HUDEP-2 (cell line): ENCODE data around the gene DCN.
"Not testable (repeated sequence)": the region's sequence is repeated elsewhere in the genome, so short reads cannot be mapped to it uniquely, and the experiment has no call there.

Experiments used
- DNase-seq, 76 experiments: peaks; one replicate each; lab custom pipeline; 2025; ENCODE audit not compliant: unreplicated experiment in 76 of 76; lab: John Stamatoyannopoulos, UW

DCN gene, protein sequence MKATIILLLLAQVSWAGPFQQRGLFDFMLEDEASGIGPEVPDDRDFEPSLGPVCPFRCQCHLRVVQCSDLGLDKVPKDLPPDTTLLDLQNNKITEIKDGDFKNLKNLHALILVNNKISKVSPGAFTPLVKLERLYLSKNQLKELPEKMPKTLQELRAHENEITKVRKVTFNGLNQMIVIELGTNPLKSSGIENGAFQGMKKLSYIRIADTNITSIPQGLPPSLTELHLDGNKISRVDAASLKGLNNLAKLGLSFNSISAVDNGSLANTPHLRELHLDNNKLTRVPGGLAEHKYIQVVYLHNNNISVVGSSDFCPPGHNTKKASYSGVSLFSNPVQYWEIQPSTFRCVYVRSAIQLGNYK

DNA sequence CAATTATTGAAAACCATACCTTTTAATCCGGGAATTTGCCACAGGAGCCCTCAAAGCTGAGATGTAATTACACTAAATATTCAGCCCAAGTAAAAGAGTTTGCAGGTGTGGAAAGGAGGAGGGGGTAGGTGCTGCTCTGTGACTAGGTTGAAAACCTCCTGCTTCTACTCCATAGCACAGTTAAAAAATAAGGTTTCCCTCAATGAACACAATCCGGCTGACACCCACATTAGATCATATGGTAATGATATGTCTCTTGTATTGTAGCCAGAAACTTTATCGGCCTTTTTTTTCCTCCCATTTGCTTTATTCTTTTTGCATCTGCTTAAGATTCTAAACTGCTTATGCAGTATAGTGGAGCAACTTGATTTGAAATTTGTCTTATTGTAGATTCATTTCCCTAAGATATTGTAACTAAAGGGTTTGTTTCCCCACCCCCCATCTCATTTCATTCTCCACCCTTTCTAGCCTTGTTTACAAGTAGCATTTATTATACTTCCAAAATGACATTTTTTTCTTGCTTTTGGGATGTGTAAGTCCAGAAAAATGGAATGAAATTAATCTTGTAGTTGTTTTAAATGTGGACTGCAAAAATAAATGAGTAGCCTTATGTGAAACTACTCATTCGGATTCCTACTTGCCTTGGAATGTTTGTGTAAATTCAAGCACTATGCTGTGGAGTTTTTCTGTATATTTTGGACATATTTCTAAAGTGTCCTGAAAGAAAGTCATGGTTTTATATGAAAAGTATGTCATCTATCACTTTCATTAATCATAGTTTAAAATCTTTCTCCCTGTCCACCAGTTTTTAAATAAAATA lies at the start of gene DCN:
TSS of gene DCN (minus strand) at position 182 of the 820 bp plus-strand sequence. CDS start 4,265 bp downstream, outside the sequence.
- no peak for DNase-seq

DNA sequence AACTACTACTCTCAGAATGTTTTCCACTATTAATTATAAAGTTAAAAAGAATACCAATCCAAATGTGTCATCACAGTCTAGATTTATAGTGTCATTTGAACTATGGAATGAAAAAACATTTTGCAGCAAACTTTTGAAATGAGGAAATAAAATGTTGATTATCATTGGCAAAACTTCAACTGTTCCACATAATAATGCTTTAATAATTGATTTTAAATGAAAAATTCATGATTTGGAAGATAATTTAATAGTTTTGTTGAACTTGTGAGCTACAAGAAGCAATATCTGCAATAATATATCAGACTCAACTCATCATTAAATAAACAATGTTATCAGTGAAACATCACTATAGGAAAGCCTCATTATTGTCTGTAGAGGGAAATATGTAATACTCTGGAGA lies 48.2 kb upstream of the DCN start:
- DNase-seq = no peak

DNA sequence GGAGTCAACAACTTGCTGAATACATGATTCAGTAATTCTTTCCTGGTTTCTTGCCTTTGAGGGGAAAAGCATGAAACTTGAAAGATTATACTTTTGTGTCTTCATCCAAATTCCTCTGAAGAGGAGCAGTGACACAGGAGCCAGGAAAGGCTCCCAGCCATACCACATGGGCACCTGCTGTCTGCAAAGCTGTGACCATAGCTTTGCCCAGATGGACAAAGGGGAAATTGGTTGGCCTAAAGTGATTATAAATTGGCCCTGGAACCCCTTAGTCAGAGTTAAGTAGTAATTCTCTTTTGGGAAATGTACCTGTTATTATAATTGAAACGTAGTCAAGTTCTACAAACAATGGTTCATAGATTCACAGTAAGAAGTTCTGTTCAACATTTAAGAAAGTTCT lies 44.3 kb upstream of the DCN start:
- DNase-seq = no peak

GRCh38 chr12:91225316-91225715 lies 42.7 kb upstream of the DCN start:
- DNase-seq = no peak

DNA sequence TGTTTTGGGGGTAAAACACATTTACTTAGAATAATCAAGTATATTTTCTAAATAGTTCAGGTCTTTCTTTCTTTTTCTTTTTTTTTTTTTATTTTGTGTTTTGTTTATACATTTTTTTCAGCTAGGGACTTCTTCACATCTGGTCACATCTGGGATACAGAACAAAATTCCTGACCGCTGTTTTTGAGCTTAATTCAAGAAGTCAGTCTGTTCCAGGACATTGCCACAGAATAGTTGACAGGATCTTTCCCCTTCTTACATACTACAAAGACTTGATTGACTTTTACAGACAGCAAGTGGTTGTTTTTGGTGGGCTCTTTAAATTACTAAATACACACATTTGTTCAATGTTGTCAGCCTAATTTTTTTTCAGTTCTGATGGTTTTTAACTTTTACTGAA lies 41.8 kb upstream of the DCN start:
- no peak for DNase-seq

DNA sequence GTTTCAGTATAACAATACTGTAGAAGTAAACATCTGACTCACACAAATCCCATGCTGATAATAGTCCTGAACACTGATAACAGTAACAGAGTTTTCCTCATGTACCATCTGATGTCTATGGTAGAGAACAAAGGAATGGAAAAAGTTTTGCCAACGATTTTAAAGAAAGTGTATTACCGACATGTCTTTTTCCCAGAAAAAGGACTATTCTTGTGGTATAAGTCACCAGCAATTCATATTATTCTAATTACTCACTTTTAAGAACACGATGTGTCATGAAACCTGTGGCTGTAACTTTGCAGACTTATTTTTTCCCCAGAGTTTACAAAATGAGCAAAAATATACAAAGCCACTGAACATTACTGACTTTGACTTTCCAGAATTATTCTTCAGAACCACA lies 40.1 kb upstream of the DCN start:
- no peak for DNase-seq

GRCh38 chr12:91219919-91220318 lies 37.3 kb upstream of the DCN start:
- DNase-seq = no peak

DNA sequence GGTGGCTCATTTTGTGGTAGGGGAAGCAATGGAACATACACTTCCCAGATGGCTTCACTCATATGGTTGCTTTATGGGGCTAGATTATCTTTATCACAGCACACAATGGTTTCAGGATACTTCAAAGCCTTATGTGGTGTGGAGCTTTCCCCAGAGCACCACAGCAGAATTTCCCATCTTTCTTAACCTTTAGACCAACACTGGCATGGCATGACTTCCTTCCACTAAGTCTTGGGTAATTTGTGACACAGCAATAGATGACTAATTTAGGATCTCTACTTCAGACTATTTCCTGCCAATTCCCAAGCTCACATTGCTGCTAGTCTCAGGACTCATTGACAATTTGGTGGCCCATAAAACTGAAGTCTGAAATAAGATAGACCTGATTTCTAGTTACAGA lies 36.9 kb upstream of the DCN start:
- no peak for DNase-seq

- DNase-seq = no peak
These were observed 34.3 kb upstream of the DCN start for GRCh38 chr12:91216871-91217270.

DNA sequence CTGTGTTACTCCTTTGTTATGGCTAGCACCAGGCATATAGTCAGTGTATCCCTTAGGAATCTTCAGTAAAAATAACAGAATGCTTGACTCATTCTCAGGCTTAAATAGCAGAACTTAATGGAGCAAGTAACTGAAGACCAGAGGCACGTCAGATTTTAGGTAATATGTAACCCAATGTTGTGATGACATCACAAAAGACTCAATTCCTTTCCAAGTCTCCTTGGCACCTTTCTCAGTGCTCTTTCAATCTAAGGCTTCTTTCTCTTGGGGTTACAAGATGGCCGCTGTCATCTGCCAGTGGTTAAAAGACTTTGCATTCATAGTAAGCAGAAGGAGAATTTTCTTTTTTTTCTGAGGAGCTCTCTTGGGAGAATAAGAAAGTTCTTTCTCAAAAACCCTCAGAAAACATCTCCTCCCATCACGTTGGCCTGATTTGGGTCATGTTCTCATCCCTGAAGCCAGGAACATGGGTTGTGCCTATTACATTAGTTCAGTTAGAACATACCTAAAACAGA lies 33.4 kb upstream of the DCN start:
- DNase-seq = no peak

DNA sequence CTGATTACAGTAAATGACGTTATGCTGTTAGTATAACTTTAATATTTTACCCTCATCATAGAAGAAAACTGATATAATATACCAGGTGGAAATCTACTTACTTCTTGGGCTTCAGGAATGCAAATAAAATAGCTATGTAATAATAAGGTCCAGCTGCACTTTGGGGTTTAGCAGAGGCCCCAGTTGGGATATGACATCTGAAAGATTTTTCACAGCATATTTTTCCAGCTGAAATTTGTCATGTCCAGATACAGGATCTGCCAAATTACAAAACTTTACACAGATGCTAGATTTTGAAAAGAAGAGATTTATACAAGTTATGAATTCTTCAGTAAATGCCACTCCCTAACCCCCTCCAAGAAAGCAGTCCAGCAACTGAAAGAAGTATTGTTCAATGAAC lies 29.2 kb upstream of the DCN start:
- no peak for DNase-seq

GRCh38 chr12:91210618-91211017 lies 28.0 kb upstream of the DCN start:
- no peak for DNase-seq

- DNase-seq = no peak
These were observed 27.5 kb upstream of the DCN start for GRCh38 chr12:91210144-91210543.

- not testable (repeated sequence) for DNase-seq
These were observed 24.7 kb upstream of the DCN start for GRCh38 chr12:91207301-91207700.

- DNase-seq = no peak
These were observed 23.2 kb upstream of the DCN start for GRCh38 chr12:91205811-91206210.

DNA sequence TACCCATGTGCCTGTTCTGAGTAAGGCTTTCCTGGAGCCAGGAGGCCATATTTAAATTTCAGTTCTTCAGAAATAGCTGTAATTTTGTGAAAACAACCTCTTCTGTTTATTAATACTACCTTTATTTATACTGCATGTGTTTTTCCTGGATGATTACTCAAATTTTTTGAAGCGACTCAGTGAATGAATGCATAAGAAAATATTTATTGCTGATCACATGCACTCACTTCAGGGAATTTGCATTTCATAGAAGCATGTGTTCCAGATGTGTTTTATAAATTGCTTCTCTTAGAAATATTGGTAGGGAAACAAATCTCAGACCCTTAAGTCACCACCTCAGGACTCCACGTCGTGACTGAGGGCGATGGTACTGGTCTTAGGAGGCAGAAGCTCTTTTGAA lies 21.8 kb upstream of the DCN start:
- no peak for DNase-seq

DNA sequence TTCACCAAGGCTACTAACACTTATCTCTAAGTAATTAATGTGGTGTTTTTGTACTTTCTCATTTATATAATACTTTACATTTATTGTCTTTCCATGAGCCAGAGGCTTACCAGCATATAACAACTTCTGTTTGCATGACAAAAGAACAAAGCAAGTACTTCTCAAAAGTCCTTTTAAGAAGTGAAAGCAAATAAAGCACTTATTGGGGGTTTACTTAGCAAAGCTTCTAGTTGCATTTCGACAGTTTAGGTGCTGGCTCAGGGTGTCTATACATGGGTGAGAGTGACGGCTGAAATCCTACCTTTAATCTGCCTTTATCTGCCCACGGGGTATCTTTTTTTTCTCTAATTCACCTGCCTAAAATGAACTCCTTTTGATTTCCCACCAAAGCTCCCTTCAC lies 21.0 kb upstream of the DCN start:
- no peak for DNase-seq

GRCh38 chr12:91202390-91202789 lies 19.8 kb upstream of the DCN start:
- DNase-seq = no peak

- DNase-seq = no peak
These were observed 13.8 kb upstream of the DCN start for GRCh38 chr12:91196436-91196835.

DNA sequence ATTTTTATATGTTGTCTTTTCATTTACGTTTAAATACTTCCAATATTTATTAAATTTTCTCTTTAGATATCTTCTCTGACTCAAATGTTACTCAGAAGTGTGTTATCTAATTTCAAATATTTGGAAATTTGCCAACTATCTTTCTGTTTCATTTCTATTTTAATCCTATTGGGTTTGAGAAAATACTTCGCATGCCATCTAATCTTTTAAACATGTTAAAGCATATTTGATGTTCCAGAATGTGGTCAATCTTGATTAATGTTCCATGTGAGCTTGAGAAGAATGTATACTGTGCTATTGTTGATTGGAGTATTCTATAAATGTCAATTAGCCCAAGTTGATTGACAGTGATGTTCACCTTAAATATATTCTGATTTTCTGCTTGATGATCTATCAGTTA lies 11.9 kb upstream of the DCN start:
- DNase-seq = no peak

DNA sequence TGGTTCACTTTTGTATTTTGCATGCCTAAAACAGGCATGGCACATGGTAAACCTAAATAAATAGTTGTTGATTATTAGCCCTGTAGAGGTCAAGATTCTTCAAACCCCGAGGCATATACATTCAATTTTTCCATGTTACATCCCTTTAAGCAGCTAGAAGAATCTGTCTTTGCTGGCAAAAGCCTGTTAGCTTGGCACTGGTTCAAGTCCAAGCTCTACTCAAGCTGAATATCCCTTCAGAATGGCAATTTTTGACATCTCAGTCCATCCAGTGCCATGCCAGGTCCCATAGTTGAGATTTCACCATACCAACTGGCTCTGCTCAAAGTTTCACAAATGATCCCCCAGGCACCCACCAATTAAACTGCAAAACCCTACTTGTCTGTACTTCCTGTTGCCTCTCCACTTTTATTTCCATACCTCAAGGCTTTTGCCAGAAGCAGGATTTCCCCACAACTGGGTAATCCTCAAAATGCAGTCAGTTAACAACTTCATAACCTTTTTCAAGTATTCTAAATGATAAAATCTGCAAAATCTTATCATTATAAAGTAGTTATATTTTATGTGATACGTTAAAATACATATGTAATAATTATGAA lies 9.0 kb upstream of the DCN start:
- DNase-seq = no peak

GRCh38 chr12:91189516-91189915 lies 6.9 kb upstream of the DCN start:
- no peak for DNase-seq
